ENCODE measurements around the gene METTL16. TPM values are rescaled to one million over a fixed set of nuclear protein-coding genes. Genes with fewer than 3 reads are reported as not detected.
A peak's percentile ranks its signal among the peaks of the same experiment; 100 is the strongest.

METTL16 gene
- total RNA-seq, 2 experiments from 2014 or later = 55.7 to 58.0 TPM

DNA sequence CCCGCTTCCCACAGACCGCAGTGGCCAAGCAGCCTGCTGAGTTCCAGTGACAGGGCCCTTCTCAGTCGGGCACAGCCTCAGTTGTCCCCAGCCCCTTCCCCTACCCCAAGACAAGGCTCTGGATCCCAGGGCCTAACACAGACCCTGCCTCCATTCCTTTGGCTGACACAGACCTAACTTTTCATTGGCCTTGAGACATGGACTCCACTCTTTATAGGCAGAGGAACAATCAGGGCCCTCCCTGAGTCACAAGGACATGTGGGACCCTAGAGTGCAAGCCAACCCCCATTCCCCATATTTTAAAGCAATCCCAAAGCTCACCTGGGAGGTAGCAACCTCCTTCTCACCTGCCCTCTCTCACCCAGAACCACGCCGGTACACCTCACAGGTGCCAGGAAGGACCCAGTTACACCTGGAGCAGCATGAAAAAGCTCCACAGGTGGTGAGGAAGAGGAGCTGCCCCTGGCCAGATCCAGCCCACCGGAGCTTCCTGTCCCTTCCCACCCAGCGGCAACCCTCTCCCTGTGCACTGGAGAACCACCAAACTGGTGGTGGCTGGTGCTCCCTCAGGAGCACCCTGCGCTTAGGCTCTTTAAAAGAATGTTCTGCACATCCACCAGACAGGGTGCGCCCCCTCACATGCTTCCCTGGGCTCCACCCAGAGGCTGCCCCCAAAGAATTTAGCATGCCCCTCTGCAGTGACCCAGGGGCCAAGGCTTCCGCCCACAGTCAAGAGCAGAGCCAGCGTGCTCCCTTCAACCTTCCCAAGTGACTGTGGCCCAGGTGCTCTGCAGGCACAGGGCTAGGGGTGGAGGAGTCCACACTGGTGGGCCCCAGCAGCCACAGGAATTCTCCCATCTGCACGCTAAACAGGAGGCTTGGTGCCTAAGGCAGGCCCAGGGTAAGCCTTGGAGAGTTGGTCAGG is 114.2 kb downstream of the METTL16 start:
- no peaks in the 10 kb centered on the region for H3K9me3 ChIP-seq (ENCODE audit: control insufficient read depth in 1 of 2, insufficient read depth in 1 of 2, low read length in 2 of 2)
- Mint-ChIP-seq H3K36me3 (ENCODE audit: low read depth) (peaks cover 30% of the 10 kb centered on the region), H3K4me3 (peak overlapping the region; percentile 93), H3K27ac (peak overlapping the region; percentile 99), H3K27me3 (no peaks in the 10 kb centered on the region), H3K4me1 (ENCODE audit: low read depth) (peaks cover 61% of the 10 kb centered on the region), H3K9me3 (no peaks in the 10 kb centered on the region)
- ATAC-seq (ENCODE audit: poor library complexity) = no peak
- ChIA-PET POLR2A (interaction anchor here (0.7 kb wide), 1 partner anchor 342 kb away, joined by 3 read pairs; no protein-coding TSS in a partner anchor), CTCF (interaction anchor here (7.8 kb wide), 1 partner anchor 15 kb away, joined by 52 read pairs; no protein-coding TSS in a partner anchor)
- intact Hi-C loops (cut with DNase I, micrococcal nuclease) = loop anchor here in 1 of 2 experiments (5.0 to 10.0 kb wide), 2 partner anchors 197 to 315 kb away; partner anchors contain the start of genes CLUH and PAFAH1B1
- H3K36me3 ChIP-seq (ENCODE audit: insufficient read depth, low read length) = peaks cover 2% of the 10 kb centered on the region
- H3K4me3 ChIP-seq (ENCODE audit: low read length) = peak overlapping the region; percentile 38
- peak overlapping the region in 1 of 2 donors; percentile 40 for H3K27ac ChIP-seq (ENCODE audit: low read depth in 1 of 2, low read length in 2 of 2)
- no peaks in the 10 kb centered on the region for H3K27me3 ChIP-seq (ENCODE audit: control insufficient read depth in 1 of 2, insufficient read depth in 2 of 2, low read length in 2 of 2)
- DNase-seq = no peak
- TF ChIP-seq, protein P1, sequence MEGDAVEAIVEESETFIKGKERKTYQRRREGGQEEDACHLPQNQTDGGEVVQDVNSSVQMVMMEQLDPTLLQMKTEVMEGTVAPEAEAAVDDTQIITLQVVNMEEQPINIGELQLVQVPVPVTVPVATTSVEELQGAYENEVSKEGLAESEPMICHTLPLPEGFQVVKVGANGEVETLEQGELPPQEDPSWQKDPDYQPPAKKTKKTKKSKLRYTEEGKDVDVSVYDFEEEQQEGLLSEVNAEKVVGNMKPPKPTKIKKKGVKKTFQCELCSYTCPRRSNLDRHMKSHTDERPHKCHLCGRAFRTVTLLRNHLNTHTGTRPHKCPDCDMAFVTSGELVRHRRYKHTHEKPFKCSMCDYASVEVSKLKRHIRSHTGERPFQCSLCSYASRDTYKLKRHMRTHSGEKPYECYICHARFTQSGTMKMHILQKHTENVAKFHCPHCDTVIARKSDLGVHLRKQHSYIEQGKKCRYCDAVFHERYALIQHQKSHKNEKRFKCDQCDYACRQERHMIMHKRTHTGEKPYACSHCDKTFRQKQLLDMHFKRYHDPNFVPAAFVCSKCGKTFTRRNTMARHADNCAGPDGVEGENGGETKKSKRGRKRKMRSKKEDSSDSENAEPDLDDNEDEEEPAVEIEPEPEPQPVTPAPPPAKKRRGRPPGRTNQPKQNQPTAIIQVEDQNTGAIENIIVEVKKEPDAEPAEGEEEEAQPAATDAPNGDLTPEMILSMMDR (IDR thresholded peaks at IDR 0.05) = no peak
- peaks cover 71% of the 10 kb centered on the region for H3K4me1 ChIP-seq (ENCODE audit: insufficient read depth, low read length)

DNA sequence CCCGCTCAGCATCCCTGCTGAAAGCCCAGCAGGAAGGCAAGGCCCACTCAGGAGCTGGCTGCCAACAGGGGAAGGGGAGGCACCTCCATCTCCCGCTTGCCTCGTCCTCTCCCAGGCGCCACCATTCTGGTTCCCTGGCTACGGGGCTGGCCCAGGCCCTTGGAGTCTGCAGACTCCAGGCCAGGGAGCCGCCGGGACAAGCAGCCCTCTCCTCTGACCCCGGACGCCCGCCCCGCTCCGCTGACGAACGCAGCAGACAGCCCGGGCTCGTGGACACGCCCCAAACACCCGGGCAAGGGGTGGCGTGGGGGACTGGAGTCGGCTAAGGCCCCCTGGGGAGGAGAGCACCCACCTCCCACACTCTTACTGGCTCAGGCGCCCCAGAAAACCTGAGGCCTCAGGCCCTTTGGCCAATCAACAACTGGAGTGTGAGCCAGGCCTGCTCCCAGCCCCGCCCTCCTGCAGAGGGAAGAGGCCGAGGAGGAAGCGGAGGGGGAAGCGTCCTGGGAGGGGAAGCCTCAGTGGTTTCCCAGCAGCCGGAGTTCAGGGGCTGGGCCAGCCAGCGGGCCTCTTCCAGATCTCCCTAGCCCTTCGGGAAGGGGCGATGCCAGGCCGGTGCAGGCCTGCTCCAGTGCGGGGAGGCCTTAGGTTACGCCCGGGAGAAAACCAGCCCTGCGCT is 115.0 kb downstream of the METTL16 start:
- peak overlapping the region; percentile 38 for H3K4me3 ChIP-seq (ENCODE audit: low read length)
- peaks cover 2% of the 10 kb centered on the region for H3K36me3 ChIP-seq (ENCODE audit: insufficient read depth, low read length)
- TF ChIP-seq, protein P1 (IDR thresholded peaks at IDR 0.05) = no peak
- peak overlapping the region; percentile 93 for H3K4me3 Mint-ChIP-seq
- DNase-seq (peak in 11 of 14 experiments; percentile 13 to 78 (median 43)), ATAC-seq (ENCODE audit: poor library complexity) (no peak)
- H3K27me3 Mint-ChIP-seq = no peaks in the 10 kb centered on the region
- CTCF ChIA-PET = no interaction called here
- H3K4me1 Mint-ChIP-seq (ENCODE audit: low read depth) = peaks cover 64% of the 10 kb centered on the region
- no peaks in the 10 kb centered on the region for H3K27me3 ChIP-seq (ENCODE audit: control insufficient read depth in 1 of 2, insufficient read depth in 2 of 2, low read length in 2 of 2)
- no peaks in the 10 kb centered on the region for H3K9me3 ChIP-seq (ENCODE audit: control insufficient read depth in 1 of 2, insufficient read depth in 1 of 2, low read length in 2 of 2)
- H3K27ac ChIP-seq (ENCODE audit: low read depth in 1 of 2, low read length in 2 of 2) = peak overlapping the region; percentile 25 to 59
- H3K9me3 Mint-ChIP-seq = no peaks in the 10 kb centered on the region
- POLR2A ChIA-PET = no interaction called here
- intact Hi-C loops (cut with DNase I, micrococcal nuclease) = loop anchor here in 1 of 2 experiments (5.0 to 10.0 kb wide), 2 partner anchors 198 to 316 kb away; partner anchors contain the start of genes CLUH and PAFAH1B1
- peaks cover 72% of the 10 kb centered on the region for H3K4me1 ChIP-seq (ENCODE audit: insufficient read depth, low read length)
- peaks cover 37% of the 10 kb centered on the region for H3K36me3 Mint-ChIP-seq (ENCODE audit: low read depth)
- H3K27ac Mint-ChIP-seq = peak overlapping the region; percentile 99

DNA sequence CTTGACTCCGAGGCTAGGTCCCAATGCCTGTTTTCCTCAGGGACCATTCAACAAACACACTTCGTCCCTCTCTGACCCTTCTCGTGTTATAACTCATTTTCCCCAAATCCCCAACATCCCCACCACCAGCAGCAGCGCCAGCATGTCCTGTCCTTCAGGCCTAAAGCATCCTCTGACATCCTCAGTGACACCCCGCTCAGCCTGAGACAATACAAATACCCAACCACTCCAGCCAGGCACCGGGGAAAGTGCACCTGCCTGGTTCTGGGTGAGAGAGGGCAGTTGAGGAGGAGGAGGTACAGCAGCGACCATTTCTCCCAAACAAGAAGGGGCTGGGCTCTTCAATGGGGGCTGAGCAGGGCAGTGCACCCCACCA is 115.5 kb downstream of the METTL16 start:
- H3K27me3 Mint-ChIP-seq = no peaks in the 10 kb centered on the region
- intact Hi-C loops (cut with DNase I, micrococcal nuclease) = loop anchor here in 1 of 2 experiments (5.0 to 10.0 kb wide), 2 partner anchors 199 to 316 kb away; partner anchors contain the start of genes CLUH and PAFAH1B1
- ATAC-seq (ENCODE audit: poor library complexity) (no peak), DNase-seq (no peak)
- H3K9me3 Mint-ChIP-seq = no peaks in the 10 kb centered on the region
- ChIA-PET POLR2A (no interaction called here), CTCF (no interaction called here)
- H3K4me1 ChIP-seq (ENCODE audit: insufficient read depth, low read length) = peaks cover 72% of the 10 kb centered on the region
- peaks cover 64% of the 10 kb centered on the region for H3K4me1 Mint-ChIP-seq (ENCODE audit: low read depth)
- peak overlapping the region; percentile 99 for H3K27ac Mint-ChIP-seq
- H3K36me3 Mint-ChIP-seq (ENCODE audit: low read depth) = peaks cover 35% of the 10 kb centered on the region
- peak overlapping the region; percentile 38 for H3K4me3 ChIP-seq (ENCODE audit: low read length)
- no peaks in the 10 kb centered on the region for H3K9me3 ChIP-seq (ENCODE audit: control insufficient read depth in 1 of 2, insufficient read depth in 1 of 2, low read length in 2 of 2)
- TF ChIP-seq, protein P1 (IDR thresholded peaks at IDR 0.05) = no peak
- no peaks in the 10 kb centered on the region for H3K27me3 ChIP-seq (ENCODE audit: control insufficient read depth in 1 of 2, insufficient read depth in 2 of 2, low read length in 2 of 2)
- H3K36me3 ChIP-seq (ENCODE audit: insufficient read depth, low read length) = peaks cover 2% of the 10 kb centered on the region
- peak overlapping the region; percentile 25 to 59 for H3K27ac ChIP-seq (ENCODE audit: low read depth in 1 of 2, low read length in 2 of 2)
- peak overlapping the region; percentile 75 for H3K4me3 Mint-ChIP-seq
